ENCODE data around the gene SLC9C1. TPM values are rescaled to one million over a fixed set of nuclear protein-coding genes. Genes with fewer than 3 reads are reported as not detected.

The SLC9C1 gene
- total RNA-seq, 2 donors from 2014 or later, result not detected

- Mint-ChIP-seq H3K4me3 (peak overlapping the region; percentile 58), H3K27me3 (no peaks in the 10 kb centered on the region), H3K36me3 (ENCODE audit: low read depth) (peaks cover 69% of the 10 kb centered on the region), H3K9me3 (no peaks in the 10 kb centered on the region), H3K27ac (peak overlapping the region; percentile 82), H3K4me1 (peaks cover 44% of the 10 kb centered on the region)
- no peak for ATAC-seq (replicated peaks)
These were observed 167.5 kb downstream of the SLC9C1 start for GRCh38 chr3:112126511-112126911.

GRCh38 chr3:112124907-112125607 is 169.0 kb downstream of the SLC9C1 start:
- Mint-ChIP-seq H3K27me3 (no peaks in the 10 kb centered on the region), H3K9me3 (no peaks in the 10 kb centered on the region), H3K27ac (peak overlapping the region; percentile 82), H3K4me3 (no peak overlapping the region), H3K36me3 (ENCODE audit: low read depth) (peaks cover 70% of the 10 kb centered on the region), H3K4me1 (peaks cover 31% of the 10 kb centered on the region)
- ATAC-seq (replicated peaks), result no peak

DNA sequence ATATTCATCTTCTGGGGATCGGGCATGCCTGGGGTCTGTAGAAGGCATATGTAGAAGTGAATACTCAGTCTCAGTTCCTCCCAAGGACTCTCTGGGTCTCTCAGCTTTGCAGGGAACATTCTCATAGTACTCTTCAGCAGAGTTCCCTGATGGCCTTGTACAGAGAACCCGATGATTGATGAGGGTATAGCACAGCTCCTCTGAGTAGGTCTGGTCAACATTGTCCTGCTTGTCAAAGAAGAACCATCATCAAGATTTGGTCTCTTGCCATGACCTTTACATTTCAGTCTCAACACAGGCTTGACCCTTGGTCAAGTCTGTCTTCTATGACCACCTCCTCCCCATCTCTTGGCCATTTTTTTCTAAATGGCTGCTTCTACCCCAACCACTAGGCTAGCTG is 170.5 kb downstream of the SLC9C1 start:
- H3K4me3 Mint-ChIP-seq, result no peak overlapping the region
- peaks cover 72% of the 10 kb centered on the region for H3K36me3 Mint-ChIP-seq (ENCODE audit: low read depth)
- no peak for ATAC-seq (replicated peaks)
- no peaks in the 10 kb centered on the region for H3K9me3 Mint-ChIP-seq
- H3K27ac Mint-ChIP-seq, result no peak overlapping the region
- peaks cover 27% of the 10 kb centered on the region for H3K4me1 Mint-ChIP-seq
- H3K27me3 Mint-ChIP-seq, result no peaks in the 10 kb centered on the region

DNA sequence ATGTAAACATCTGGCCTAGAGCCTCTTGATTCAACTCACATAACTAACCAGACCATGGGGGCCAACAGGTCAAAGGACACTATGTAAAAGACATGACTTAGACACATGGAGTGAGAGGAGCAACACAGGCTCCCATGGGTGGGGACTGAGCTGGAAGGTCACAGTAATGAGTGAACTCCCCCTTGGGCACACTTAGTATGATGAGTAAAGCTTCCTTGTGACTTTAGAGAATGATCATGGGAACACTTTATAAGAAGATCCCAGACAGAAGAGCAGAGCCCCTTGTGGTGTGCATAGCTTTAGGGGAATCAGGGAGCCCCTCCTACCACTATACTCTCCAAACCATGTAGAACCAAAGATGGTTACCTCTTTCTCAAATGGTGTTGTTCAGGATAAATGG is 171.1 kb downstream of the SLC9C1 start:
- H3K4me1 Mint-ChIP-seq, result peaks cover 22% of the 10 kb centered on the region
- no peak for ATAC-seq (replicated peaks)
- H3K36me3 Mint-ChIP-seq (ENCODE audit: low read depth), result peaks cover 77% of the 10 kb centered on the region
- no peak overlapping the region for H3K27ac Mint-ChIP-seq
- no peaks in the 10 kb centered on the region for H3K27me3 Mint-ChIP-seq
- H3K9me3 Mint-ChIP-seq, result no peaks in the 10 kb centered on the region
- H3K4me3 Mint-ChIP-seq, result no peak overlapping the region

GRCh38 chr3:112121577-112122547 is 172.2 kb downstream of the SLC9C1 start:
- H3K27ac Mint-ChIP-seq, result no peak overlapping the region
- no peaks in the 10 kb centered on the region for H3K9me3 Mint-ChIP-seq
- peaks cover 17% of the 10 kb centered on the region for H3K4me1 Mint-ChIP-seq
- no peak overlapping the region for H3K4me3 Mint-ChIP-seq
- no peak for ATAC-seq (replicated peaks)
- no peaks in the 10 kb centered on the region for H3K27me3 Mint-ChIP-seq
- peaks cover 82% of the 10 kb centered on the region for H3K36me3 Mint-ChIP-seq (ENCODE audit: low read depth)

GRCh38 chr3:112119962-112120836 is 173.8 kb downstream of the SLC9C1 start:
- Mint-ChIP-seq H3K27me3 (no peaks in the 10 kb centered on the region), H3K36me3 (ENCODE audit: low read depth) (peaks cover 71% of the 10 kb centered on the region), H3K27ac (peak overlapping the region; percentile 28), H3K4me1 (peaks cover 6% of the 10 kb centered on the region), H3K9me3 (no peaks in the 10 kb centered on the region), H3K4me3 (peak overlapping the region; percentile 39)
- ATAC-seq (replicated peaks), result no peak

DNA sequence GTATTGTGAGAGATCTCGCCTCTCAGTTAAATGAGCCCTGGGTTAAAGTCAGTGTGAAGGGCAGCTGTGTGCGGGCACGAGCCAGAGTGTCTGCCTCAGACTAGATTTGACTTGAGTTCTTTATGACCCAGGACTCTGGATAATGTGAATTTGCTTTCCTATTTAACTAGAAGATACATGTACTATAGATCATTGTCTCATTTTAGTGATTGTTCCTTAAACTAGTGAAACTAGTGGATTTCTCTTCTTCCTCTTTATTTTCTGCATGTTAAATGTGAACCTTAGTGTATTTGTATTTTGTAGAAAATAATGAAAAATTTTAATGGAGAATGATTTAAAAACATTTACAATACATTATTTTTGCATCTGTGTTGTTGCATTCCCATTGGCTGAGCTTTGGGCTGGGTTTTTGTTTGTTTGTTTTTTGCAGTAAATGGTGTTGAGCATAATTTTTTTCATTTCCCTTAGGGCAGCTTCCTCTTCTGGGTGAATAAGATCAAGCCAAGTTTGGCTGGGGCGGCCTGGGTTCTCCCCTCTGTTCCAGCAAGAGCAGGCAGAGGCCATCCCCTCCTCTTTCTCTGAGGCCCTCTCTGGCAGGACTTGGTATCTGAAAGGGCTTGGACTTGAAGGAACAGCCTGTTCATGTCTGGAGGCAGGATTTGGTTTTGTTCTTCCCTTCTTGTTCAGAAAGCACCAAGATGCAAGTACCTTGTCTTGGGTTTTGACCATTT is 176.0 kb downstream of the SLC9C1 start:
- Mint-ChIP-seq H3K27me3 (no peaks in the 10 kb centered on the region), H3K4me3 (no peak overlapping the region), H3K9me3 (no peaks in the 10 kb centered on the region), H3K4me1 (peaks cover 10% of the 10 kb centered on the region), H3K27ac (peak overlapping the region; percentile 28), H3K36me3 (ENCODE audit: low read depth) (peaks cover 61% of the 10 kb centered on the region)
- no peak for ATAC-seq (replicated peaks)

DNA sequence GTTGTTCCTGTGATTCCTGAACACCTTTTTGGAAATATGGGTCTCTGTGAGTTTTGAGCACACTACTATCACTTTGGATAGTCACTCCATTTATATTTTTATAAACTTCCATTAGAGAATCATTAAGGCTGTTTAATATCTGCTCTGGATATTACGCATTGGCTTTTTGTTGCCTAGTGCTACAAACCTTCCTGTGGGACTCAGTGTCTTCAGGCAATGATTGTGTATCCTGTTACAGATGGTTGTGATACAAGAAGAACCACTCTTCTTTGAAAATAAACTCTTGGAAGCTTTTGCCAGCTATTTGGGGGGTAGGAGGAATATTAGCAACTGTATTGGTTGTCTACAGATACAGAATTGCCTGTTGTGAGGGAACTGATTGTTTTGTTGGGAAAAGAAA is 176.6 kb downstream of the SLC9C1 start:
- peaks cover 61% of the 10 kb centered on the region for H3K36me3 Mint-ChIP-seq (ENCODE audit: low read depth)
- ATAC-seq (replicated peaks), result no peak
- H3K27ac Mint-ChIP-seq, result no peak overlapping the region
- H3K27me3 Mint-ChIP-seq, result no peaks in the 10 kb centered on the region
- H3K9me3 Mint-ChIP-seq, result no peaks in the 10 kb centered on the region
- H3K4me3 Mint-ChIP-seq, result no peak overlapping the region
- H3K4me1 Mint-ChIP-seq, result peaks cover 10% of the 10 kb centered on the region

GRCh38 chr3:112116748-112117186 is 177.2 kb downstream of the SLC9C1 start:
- peaks cover 61% of the 10 kb centered on the region for H3K36me3 Mint-ChIP-seq (ENCODE audit: low read depth)
- no peak overlapping the region for H3K4me3 Mint-ChIP-seq
- ATAC-seq (replicated peaks), result no peak
- no peaks in the 10 kb centered on the region for H3K9me3 Mint-ChIP-seq
- no peak overlapping the region for H3K27ac Mint-ChIP-seq
- peaks cover 12% of the 10 kb centered on the region for H3K4me1 Mint-ChIP-seq
- H3K27me3 Mint-ChIP-seq, result no peaks in the 10 kb centered on the region

- Mint-ChIP-seq H3K4me1 (peaks cover 15% of the 10 kb centered on the region), H3K27me3 (no peaks in the 10 kb centered on the region), H3K4me3 (no peak overlapping the region), H3K36me3 (ENCODE audit: low read depth) (peaks cover 65% of the 10 kb centered on the region), H3K27ac (peak overlapping the region; percentile 23), H3K9me3 (no peaks in the 10 kb centered on the region)
- no peak for ATAC-seq (replicated peaks)
These were observed 178.1 kb downstream of the SLC9C1 start for GRCh38 chr3:112115806-112116383.

DNA sequence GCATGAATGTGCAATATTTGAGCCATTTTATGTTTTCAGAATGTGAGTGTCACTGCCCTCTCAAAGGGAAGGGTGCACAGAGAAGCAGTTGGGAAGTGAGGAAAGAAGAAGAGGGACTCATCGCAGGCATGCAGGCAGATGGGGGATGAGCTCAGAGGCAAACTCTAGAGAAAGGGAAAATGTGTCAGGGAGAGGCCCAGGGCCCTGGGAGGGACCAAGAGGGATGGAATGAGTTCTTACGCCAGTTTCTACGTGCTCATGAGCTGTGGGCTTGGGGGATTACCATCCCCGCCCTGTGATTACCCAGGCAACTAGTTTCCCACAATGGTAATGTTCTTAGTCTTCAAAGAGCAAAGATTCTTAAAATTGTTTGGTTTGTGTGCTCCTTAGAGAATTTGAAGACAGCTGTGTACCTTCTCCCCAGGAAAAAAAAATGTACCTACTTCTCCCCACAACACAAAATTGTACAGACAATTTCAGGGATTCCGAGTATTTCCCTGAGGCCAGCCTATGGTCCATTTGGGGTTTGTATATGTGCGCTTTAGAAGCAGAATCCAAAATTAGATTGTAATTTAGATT is 178.8 kb downstream of the SLC9C1 start:
- Mint-ChIP-seq H3K4me3 (no peak overlapping the region), H3K4me1 (peaks cover 15% of the 10 kb centered on the region), H3K36me3 (ENCODE audit: low read depth) (peaks cover 72% of the 10 kb centered on the region), H3K27ac (peak overlapping the region; percentile 33), H3K9me3 (no peaks in the 10 kb centered on the region), H3K27me3 (no peaks in the 10 kb centered on the region)
- peak; percentile 68 for ATAC-seq (replicated peaks)

GRCh38 chr3:112114576-112115160 is 179.3 kb downstream of the SLC9C1 start:
- H3K36me3 Mint-ChIP-seq (ENCODE audit: low read depth), result peaks cover 75% of the 10 kb centered on the region
- H3K4me1 Mint-ChIP-seq, result peaks cover 13% of the 10 kb centered on the region
- H3K27ac Mint-ChIP-seq, result peak overlapping the region; percentile 33
- no peak overlapping the region for H3K4me3 Mint-ChIP-seq
- no peak for ATAC-seq (replicated peaks)
- H3K27me3 Mint-ChIP-seq, result no peaks in the 10 kb centered on the region
- H3K9me3 Mint-ChIP-seq, result no peaks in the 10 kb centered on the region

All from activated T-helper 17 cell treated with anti-CD3 and anti-CD28 coated beads, Interleukin-2, amount 50 U/mL, for 72 hours (primary cell).